GDM1 (cell line): ENCODE measurements around the gene CCSER2.
"Not testable (repeated sequence)": the region's sequence is repeated elsewhere in the genome, so short reads cannot be mapped to it uniquely, and the experiment has no call there.

ENCODE experiments used
- DNase-seq: peaks from one replicate; lab custom pipeline; 2025; lab: John Stamatoyannopoulos, UW

Gene CCSER2

DNA sequence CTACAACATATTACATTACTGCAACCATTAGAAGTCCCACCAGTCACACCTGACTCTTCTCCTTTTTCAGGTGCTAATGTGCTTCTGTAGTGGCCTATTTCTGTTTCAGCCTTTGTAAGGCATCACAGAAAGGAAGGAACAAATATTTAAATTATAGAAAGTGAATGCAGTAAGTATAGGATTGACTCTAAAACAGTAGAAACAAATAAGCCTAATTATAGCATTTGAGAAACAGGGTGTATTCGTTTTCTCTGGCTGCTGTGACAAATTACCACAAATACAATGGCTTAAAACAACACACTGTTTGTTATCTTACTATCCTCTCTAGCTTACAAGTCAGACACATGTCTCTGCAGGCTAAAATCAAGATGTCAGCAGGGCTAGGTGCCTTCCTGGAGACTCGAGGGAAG lies 69.4 kb downstream of the CCSER2 start:
- no peak for DNase-seq

DNA sequence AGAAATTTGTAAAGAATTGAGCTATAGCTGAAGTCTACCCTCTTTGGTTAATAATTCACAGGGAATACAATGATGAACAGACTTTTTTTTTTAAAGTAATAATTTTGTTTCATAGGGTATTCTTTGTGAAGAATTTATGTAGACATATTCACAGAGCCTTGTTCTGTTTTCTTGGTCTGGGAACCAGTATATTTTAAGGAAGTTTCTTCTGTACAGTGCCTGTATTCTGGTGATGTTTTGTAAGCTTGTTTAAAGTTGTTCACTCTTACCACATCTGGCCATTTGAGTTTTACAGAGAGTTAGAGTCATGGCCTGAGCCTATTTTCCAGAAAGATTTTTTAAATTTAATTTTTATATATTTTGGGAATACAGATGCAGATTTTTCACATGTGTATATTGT lies 70.3 kb downstream of the CCSER2 start:
- no peak for DNase-seq

DNA sequence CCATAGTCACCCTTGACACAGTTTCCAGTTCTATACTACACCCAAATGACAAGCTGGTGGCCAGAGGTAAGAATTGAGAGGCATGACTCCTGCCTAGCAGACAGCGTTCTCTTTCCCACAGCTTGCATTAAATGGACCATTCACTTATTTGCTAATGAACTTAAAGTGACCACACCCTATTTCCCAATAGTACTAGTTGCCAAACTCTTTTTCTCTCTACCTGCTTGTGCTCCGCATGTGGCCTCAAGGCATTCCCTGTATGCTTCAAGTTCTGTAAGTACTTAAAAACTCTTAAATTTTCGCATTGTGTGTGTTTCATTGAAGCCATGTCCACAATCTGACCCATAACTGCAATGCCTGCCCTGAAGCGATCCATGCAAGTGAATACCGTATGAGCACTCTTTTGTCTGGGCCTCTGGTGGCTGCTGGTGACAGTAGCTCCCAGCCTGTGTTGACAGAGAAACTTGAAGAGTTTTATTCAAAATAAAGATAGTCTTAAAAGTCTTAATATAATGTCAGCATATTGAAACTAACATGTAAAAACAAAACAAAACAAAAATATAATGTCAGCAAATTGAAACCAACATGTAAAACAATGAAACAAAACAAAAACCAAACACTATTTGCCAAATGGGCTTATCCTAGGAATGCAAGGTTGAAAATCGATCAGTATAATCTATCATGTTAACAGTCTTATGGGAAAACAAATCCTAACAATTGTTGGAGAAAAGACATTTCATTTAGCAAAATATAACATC lies 73.6 kb downstream of the CCSER2 start:
- DNase-seq = no peak

DNA sequence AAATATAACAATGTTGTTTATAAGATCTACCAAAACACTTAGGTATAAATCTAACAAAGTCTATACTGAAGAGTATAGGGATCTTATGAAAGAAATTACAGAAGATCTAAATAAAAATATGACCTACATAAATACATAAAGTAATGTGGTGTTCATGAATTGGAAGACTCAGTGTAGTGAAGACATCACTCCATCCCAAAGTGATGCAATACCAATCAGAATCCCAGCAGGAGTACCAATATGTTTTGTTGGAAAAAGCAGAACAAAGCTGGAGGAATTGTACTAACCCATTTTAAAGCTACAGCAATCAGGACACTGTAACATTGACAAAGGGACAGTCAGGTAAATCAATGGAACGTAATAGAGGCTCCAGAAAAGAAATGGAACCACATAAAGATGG lies 76.4 kb downstream of the CCSER2 start:
- no peak for DNase-seq

DNA sequence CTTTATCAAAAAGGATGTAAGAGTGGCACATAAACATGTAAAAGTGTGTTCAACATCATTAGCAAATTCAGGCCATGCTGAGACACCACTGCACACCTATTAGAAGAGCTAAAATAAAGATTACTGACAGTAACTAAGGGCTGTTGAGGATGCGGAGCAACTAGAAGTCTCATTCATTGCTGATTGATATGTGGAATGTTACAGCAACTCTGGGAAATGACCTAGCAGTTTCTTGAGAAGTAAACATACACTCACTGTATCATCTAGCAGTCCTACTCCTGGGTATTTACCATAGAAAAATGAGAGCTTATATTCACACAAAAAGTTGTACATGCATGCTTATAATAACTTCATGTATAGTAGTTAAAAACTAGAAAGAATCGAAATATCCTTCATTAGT lies 77.3 kb downstream of the CCSER2 start:
- DNase-seq = no peak

DNA sequence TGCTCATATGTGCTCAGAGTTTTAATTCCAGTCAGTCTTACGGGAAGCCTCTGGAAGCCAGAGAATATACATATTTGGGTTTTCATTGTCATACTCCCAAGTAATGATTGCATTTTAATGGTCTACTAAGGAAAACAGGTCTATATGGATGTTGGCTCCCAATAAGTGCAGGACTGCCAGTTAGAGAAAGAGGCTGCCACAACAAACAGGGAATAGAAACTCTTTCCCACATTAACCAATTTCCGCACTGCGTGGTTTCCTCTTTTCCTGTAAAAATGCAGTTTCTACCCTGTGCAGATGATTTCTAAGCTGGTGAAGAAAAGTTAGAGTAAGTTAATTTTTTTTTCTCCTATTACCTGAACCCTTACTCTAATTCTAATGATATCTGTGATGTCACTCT lies 78.2 kb downstream of the CCSER2 start:
- DNase-seq = no peak

DNA sequence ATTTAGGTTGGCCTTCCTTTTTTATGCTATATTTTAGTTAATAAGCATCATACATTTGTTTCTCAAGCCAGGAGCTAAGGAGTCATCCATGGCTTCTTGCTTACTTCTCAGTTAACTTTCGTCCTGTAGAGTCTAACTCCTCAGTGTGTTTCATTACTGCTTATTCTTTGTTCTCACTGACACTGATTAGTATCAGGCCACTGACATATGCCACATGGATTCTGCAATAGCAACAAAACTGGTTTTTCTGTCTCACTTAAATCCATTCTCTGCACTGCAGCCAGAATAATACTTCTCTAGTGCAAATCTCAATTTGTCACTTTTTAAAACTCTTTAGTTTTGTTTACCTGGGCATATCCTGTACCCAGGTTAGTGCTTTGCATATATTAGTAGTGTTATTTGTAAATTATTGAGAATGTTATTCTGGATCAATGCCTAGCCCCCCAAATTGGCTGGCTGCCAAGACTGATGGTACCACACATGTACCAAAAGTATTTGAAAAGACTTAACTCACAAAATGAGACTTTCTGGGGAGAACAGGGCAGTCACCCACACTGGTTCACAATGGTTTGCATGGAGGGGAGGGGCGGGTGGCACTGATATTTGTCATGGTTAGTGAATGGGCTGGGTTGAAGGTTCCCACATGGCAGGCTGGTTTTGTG lies 79.1 kb downstream of the CCSER2 start:
- DNase-seq = no peak

DNA sequence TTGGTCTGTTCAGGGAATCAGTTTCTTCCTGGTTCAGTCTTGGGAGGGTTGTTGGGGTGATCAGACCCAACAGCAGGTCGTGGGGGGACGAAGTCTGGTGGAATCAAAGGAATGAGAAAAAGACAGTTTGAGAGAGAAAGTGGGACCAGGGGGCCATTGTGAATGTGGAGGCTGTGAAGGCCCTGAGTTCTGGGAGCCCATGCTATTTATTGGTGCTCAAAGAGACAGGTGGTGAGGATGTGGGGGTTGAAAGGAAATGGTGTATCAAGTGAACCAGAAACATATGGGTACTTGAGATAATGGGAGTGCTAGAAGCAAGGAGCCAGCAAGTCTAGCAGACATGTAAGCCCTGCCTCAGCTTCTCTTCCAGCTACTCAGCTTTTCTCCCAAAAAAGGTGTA lies 84.1 kb downstream of the CCSER2 start:
- no peak for DNase-seq

DNA sequence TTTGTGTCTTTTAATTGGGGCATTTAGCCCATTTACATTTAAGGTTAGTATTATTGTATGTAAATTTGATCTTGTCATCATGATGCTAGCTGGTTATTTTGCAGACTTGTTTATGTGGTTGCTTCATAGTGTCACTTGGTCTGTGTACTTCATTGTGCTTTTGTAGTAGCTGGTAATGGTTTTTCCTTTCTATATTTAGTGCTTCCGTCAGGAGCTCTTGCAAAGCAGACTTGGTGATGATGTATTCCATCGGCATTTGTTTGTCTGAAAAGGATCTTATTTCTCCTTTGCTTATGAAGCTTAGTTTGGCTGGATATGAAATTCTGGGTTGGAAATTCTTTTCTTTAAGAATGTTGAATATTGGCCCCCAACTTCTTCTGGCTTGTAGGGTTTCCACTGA lies 85.7 kb downstream of the CCSER2 start:
- DNase-seq = not testable (repeated sequence)

DNA sequence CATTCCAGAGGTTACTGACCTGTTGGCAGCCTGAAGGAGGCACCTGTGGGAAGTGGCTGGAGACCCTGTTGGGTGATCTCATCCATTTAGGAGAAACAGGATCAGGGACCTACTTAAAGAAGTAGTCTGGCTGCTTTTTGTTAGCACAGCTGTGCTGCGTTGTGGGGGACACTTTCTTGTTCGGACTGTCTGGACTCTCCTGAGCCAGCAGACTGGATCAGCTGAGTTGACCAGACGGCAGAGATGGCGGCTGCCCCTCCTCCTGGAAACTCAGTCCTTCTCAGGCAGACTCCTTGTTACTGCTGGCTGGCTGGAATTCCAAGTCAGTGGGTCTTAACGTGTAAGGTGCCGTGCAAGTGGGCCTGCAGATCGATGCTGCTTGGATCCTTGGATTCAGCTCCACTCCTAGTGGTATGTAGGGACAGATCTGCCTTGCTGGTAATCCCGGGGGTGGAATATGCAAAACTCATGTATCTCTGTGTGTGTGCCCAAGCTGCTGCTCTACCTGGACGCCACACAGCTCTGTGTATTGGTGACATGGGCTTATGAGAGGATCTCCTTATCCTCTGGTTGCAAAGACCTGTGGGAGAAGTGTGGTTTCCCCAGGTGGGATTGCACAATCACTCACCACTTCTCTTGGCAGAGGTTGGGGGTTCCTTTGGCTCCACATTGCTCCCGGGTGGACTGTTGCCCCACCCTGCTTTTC lies 87.3 kb downstream of the CCSER2 start:
- no peak for DNase-seq

DNA sequence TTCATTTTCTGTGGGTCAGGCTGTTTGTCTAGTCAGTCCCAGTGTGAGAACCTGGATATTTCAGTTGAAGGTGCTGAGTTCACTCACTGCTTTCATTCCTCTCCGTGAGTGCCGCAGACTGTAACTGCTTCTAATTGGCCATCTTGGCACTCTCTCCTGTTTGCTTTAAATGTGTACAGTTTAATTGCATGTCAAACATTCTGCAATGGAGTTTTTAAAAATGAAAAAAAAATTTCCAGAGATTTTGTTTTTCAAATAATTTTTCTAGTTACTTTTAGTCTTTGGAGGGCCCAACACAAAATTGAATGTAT lies 87.8 kb downstream of the CCSER2 start:
- DNase-seq = no peak

DNA sequence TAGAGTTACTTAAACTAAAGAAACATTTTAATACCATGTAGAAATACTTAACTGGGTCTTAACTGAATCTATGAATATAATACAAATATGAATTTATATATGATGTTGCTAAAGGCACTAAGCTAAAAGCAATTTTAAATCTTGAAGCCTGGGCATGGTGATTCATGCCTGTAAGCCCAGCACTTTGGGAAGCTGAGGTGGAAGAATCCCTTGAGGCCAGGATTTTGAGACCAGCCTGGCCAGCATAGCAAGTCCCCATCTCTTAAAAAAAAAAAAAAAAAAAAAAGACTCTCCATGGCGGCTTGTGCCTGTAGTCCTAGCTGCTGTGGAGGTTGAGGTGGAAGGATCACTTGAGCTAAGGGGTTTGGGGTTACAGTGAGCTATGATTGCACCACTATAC lies 95.3 kb downstream of the CCSER2 start:
- DNase-seq = no peak

DNA sequence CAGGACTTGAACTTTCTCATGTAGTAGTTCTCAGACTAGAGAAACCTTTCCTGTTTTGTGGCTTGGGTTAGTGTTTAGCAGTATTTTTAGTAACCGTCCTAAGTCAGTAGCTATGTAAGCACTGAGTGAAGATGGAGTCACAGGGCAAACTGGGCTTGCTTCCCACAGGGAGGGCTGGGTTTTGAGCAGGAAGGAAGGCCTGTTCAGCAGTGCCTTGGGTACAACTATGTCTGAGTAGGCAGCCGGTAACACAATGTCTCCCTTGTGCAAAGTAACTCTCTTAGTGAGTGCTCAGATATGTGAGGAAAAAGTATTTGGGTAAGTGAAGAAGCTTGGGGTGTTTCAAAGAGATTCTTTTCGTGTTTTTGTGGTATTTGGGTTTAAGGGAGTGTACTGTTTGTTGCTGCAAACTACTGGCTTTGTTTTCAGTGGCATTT lies 96.4 kb downstream of the CCSER2 start:
- peak; percentile 76 for DNase-seq

DNA sequence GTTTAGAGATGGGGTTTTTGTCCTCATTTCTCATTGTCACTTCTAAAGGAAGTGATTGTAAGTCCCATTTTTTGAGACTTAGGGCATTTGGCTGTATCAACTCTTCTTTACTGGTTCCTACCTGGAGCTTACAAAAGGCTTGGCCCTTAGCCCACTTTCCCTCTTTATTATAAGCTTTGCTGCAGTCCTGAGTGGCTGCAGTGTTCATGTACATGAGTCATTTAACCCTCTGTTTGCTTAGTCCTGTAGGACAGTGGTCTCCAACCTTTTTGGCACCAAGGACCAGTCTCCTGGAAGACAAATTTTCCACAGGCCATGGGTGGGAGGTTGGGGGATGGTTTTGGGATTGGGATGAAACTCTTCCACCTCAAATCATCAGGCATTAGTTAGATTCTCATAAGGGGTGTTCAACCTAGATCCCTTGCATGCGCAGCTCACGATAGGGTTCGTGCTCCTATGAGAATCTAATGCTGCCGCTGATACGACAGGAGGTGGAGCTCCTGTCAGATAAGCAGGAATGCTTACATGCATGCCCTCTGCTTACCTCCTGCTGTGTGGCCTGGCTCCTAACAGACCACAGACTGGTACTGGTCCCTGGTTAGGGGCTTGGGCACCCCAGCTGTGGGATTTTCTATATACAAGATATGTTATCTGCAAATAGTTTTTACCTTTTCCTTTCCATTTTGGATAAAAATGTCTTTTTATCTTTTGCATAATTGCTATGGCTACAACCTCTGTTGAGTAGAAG lies 99.7 kb downstream of the CCSER2 start:
- DNase-seq = no peak

DNA sequence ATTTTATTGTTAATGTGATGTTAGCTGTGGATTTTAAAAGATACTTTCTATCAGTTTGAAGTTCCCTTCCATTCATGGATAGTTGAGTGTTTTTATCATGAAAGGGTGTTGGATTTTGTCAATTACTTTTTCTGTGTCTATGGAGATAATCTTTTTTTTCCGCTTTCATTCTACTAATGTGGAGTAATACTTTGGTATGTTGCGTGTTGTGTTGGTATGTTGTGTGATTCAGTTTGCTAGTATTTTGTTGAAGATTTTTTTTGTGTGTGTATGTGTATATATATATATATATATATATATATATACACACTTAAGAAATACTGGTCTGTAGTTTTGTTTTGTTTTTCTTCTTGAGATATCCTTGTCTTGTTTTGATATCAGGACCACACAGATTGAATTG lies 100.3 kb downstream of the CCSER2 start:
- DNase-seq = no peak

DNA sequence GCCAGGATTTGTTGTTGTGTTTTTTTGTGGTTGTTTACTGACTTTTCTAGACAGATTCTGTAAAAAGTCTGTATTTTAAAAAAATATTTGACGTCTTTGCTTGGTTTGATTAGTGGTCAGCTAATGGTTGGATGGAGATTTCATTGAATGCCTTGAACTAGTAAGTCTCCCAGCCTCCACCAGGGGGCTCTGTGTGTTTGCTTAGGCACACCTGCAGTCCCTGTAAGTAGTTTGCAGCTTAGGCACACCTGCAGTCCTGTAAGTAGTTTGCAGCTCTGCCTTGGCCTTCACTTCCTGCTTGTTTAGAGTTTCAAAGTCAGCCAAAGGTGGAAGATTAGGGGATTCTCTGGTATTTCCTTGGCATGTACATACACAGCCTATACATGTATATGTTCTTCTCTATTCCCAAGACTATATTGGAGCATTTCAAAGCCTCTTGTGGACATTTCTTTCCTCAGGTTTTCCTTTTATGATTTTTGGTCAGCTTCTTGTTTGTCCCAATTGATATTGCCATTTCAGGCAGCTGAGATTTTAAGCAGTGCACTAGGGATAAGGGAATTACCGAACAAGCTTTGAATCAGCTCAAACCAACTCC lies 101.6 kb downstream of the CCSER2 start:
- peak; percentile 62 for DNase-seq

DNA sequence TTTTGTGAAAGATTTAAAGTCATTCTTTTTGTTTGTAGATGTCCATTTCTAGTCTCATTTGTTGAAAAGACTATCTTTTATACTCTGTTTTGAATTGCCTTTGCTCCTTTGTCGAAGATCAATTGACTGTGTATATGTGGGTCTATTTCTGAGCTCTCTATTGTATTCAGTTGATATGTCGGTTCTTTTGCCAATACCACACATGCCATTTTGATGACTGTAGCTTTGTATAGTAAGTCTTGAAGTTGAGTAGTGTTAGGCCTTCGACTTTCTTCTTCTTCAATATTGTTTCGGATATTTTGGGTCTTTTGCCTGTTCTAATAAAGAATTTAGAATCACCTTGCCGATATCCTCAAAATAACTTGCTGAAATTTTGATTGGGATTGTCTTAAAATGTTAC lies 104.5 kb downstream of the CCSER2 start:
- DNase-seq = no peak

DNA sequence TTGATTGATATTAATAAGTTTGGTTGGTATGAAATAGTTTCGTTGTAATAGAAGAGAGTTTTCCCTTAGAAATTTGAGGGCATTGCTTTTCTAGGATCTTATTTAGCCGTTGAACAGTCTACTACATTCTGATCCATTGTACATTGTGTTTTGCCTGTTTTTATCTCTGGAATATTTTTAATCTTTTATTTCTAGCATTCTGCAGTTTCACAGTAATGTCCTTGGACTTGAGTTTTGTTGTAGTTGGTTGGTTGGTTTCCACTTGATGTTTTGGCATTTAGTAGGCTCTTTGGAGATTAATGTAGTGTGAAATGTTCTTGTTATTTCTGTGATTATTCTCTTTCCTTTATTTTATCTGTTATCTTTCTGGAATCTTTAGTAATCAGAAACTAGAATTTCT lies 112.4 kb downstream of the CCSER2 start:
- no peak for DNase-seq

DNA sequence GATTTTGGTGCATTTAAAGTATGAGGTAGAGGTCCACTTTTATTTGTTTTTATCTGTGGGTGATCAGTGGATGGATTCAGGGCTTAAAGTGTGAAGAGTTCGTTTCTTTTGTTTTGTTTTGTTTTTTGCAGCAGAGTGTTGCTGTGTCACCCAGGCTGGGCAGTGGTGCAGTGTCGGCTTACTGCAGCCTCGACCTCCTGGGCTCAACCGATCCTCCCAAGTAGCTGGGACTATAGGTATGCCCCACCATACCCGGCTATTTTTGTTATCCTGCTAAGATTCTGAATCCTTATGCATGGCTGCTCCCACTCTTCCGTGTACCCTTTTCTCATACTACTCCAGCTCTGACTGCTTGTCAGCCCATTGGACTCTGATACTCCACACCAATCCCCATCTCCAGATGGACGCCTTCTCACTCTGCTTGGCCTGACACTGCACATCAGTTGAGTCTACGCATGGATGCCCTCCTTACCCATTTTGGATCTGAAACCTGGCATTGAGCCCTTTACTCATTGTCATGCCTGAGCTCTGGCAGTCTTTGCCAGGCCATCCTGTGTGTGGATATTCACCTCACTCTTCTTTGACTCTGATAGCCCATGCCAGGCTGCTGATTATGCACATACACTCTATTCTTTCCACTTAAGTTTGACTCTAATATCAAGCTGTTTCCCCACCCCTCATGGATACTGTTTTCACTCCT lies 119.5 kb downstream of the CCSER2 start:
- no peak for DNase-seq

DNA sequence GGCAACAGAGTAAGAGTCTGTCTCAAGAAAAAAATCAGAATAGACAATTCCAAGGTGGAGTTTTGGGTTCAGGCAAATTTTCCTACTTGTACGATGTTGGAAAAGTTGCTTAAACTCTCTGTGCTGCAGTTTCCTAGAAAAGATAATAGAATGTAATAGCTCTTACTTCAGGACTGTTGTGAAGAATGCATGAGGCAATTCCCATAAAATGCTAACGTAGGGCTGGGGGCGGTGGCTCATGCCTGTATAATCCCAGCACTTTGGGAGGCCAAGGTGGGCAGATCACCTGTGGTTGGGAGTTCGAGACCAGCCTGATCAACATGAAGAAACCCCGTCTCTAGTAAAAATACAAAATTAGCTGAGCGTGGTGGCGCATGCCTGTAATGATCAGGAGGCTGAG lies 121.0 kb downstream of the CCSER2 start:
- DNase-seq = not testable (repeated sequence)

DNA sequence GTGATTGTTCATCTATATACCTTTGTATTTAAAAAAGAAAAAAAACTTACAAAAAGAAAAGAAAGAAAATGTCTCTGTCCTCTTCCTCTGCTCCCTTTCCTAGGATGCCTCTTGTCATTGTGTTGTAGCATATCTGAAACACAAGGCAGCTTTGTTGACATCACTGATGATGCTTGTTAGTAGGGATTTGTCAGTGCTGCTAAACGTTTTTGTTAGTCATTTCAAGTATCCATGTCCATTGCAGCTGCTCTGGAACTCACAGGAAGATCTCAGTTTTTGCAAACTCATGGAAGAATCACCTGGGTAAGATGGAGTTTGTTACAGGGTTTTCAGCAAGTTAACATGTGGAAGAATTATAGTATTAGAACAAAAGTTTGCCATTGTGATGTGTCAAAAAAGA lies 123.6 kb downstream of the CCSER2 start:
- no peak for DNase-seq

DNA sequence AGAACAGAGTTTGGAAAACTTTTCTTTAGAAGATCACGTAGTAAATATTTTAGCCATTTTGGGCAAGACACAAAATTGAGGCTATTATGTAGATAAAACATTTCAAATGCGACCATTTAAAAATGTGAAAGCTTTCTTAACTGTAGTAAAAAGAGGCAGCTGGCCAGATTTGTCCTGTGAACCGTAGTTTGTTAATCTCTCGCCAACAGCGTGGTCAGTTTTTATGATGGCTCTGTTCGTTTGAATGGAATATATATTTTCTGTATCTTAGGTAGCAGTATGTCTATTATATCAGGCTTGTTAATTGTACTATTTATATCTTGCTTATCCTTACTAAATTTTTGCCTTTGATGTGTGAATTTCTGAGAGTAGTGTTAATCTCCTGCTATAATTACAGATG lies 124.9 kb downstream of the CCSER2 start:
- no peak for DNase-seq
